GM19025 (cell line): Measurements from ENCODE around the gene NQO1.

Source experiments
- ATAC-seq: cut with Tn5 transposase; IDR thresholded peaks from one replicate; pipeline ENCODE4 v1.9.1; 2021; ENCODE audit warnings: mild to moderate bottlenecking, low read depth, moderate library complexity; ENCODE audit not compliant: unreplicated experiment

NQO1 gene

GRCh38 chr16:69707920-69708683, 18.3 kb downstream of the NQO1 start:
- no peak for ATAC-seq

DNA sequence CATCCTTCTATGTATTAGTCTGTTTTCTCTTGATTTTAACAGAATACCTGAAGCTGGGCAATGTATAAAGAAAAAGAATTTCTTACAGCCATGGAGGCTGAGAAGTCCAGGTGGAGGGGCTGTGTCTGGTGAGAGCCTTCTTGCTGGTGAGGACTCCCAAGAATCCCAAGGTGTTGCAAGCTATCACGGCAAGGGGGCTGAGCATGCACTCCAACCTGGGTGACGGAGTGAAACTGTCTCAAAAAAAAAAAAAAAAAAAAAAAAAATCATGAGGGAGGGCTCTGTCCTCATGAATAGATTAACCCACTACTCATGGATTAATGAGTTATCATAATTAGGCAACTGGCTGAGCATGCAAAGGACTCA, 19.4 kb downstream of the NQO1 start:
- ATAC-seq: no peak

DNA sequence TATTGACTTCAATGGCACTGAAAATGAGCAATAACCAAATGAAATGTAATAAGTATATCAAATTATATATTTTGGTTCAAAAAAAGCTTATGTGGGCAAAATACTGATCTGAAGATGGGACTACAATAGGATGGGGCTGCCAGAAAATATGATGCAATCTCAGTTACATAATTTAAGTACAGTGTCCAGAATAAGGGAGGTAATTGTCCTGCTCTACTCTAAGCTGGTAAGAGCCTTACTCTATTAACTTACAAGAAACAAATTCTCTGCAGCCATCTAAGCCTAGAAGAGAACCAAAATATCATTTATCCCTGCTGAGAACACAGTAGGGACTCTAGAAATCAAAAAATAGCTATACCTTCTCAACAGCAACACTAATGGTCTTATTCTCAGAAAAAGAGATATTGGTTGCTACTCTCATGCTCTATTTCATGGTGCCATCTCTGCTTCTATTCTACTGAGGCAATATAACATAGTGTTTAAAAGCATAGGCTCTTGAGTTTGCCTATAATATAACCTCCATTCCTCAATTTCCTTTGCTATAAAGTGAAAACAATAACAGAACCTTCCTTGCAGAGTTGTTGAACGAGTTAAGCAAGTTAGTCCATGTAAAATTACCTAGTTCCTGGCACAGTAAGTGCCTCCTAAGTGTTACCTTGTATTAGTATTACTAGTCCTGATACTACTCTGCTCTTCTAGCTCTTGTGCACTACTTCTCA, 19.9 kb downstream of the NQO1 start:
- no peak for ATAC-seq

DNA sequence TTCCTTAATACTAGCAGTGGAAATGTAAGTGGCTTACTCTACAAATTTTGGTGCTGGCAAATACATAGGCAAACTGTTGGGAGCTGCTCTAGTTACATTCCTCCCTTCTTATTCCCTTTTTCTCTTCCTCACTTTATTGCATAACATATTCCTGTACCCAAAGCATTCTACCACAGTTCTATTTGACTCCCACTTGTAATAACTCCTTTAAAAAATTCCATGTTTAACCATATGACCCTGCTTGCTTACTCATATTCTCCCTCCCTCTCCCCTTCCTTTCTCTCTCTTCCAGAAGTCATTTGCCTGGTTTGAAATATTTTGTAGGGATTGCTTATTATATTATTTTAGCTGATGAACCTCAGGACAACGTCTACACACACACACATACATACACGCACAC, 22.7 kb downstream of the NQO1 start:
- ATAC-seq: no peak

DNA sequence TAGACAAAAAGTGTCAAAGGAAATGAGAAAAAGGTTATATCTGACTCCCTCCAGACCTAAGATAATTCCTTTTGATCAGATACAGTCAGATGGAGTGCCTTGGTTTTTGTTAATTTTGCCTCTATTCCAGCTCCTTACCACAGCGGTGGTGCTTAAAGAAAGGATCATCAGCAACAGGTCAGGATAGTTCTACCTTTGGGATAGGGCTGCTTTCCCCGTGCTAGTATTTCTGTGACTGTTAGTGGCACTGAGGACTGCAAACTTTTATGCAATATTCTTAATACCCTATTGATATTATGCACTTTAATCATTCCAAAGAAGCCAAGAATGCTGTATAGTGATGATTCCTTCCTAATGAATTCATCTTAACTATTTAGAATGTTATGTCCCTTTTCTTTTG, 24.5 kb downstream of the NQO1 start:
- no peak for ATAC-seq

- no peak for ATAC-seq
Observed at GRCh38 chr16:69701452-69701851, 24.9 kb downstream of the NQO1 start.

- ATAC-seq: no peak
Observed at GRCh38 chr16:69699915-69700314, 26.4 kb downstream of the NQO1 start.

- no peak for ATAC-seq
Observed at GRCh38 chr16:69698404-69698803, 28.0 kb downstream of the NQO1 start.

DNA sequence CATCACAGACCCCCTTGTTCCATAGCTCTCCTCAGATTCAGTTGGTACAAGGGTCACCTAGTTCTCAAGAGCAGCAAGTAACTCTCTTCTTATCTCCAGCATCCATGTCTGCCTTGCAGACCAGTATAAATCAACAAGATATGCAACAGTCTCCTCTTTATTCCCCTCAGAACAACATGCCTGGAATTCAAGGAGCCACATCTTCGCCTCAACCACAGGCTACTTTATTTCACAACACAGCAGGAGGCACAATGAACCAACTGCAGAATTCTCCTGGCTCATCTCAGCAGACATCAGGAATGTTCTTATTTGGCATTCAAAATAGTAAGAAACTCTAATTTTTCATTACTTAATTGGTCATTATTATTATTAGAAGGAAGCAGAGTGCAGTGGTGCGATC, 32.4 kb downstream of the NQO1 start:
- no peak for ATAC-seq

- ATAC-seq: no peak
Observed at GRCh38 chr16:69691980-69692911, 34.1 kb downstream of the NQO1 start.

GRCh38 chr16:69688589-69688988, 37.8 kb downstream of the NQO1 start:
- no peak for ATAC-seq

DNA sequence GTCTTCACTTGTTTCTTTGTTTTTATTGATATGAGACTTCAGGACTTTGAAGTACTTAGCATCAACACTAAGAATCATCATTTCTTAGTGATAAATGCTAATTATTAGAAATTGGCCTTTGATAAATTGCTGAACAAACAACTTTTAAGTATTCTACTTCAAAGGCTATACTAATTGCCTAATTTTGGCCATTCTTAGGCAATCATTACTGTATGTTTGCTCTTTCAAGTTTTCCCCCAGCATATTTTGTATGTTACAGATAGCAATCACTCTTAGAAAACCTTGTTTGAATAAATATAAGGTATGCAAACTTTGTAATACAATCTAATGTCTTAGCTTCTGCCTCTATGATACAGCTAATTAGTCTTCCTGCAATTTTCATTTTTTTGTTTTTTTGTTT, 46.0 kb downstream of the NQO1 start:
- no peak for ATAC-seq

DNA sequence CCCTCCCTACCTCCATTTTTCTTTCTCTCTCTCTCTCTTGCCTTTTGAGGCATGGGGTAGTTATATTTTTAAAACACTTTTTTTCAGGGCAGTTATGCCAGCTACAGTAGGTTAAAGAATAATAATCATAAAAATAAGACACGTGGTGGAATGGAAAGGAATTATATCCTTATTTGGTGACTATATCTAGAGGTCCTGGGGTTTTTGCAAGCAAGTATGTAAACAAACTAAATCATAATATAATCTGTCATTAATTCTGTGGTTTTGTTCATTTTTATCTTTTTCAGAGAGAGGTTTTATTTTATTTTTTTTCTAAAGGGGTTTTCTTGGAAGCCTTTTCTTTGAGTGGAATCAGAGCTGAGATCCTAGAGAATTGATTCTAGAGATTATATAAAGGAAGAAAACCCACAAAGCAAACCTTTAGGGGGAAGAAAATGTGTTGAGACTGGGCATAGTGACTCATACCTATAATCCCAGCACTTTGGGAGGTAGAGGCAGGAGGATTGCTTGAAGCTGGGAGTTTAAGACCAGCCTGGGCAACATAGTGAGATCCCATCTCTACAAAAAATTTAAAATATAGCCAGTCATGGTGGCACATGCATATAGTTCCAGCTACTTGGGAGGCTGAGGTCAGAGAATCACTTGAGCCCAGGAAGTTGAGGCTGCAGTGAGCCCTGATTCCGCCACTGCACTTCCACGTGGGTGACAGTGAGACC, 53.2 kb downstream of the NQO1 start:
- ATAC-seq: no peak

- ATAC-seq: no peak
Observed at GRCh38 chr16:69672315-69672997, 53.9 kb downstream of the NQO1 start.

- no peak for ATAC-seq
Observed at GRCh38 chr16:69669577-69669976, 56.8 kb downstream of the NQO1 start.

DNA sequence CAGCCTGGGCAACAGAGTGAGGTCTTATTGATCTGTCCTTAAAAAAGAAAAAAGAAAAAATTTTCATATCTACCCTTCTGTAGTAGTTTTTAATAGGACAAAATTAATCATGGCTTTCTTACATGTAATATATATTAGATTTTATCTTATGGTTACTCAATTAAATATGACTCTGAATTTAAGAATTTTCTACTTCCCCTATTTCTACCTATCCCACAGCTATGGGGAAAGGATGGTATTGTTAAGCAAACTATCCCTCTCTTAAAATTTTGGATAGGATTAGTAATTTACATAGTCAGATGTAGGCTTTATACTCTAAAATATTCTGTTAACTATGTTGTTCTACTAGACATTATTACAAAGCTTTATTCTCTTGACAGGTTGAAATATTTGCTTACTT, 62.5 kb downstream of the NQO1 start:
- ATAC-seq: no peak

DNA sequence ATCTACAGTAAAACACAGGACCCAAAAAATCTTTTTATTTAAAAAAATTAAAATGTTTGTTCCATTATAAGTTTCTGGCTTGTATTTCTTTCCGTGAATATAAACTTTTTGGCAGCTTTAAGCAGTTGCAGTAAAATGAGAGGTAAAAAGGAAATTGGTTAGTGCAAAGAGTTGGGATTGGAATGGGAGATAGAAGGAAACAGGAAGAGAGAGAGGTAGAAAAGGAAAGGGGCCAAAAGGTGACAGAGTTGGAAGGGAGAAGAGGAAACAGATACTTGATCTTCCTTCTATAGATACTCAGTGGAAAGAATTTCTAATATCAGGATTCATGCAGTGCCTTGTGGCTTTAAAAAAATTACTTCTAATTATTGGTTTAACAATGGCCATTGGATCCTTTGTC, 63.5 kb downstream of the NQO1 start:
- no peak for ATAC-seq

GRCh38 chr16:69660166-69660565, 66.2 kb downstream of the NQO1 start:
- ATAC-seq: no peak
